K562 treated with DMSO at 1 percent for 12 hours (cell line): ENCODE measurements around the gene GPR42. TPM values are rescaled to one million over a fixed set of nuclear protein-coding genes. Genes with fewer than 3 reads are reported as not detected.

Experiments used
- total RNA-seq: library from RNA; unstranded; fragments of 300-600 nt; gene quantifications from 2 replicates; pipeline ENCODE4 v1.2.3, GENCODE V29; 2022; ENCODE audit not compliant: insufficient read depth

GPR42 gene
- not detected in 2 replicates for total RNA-seq

GRCh38 chr19:35370722-35371121 lies at the start of gene GPR42:
GPR42 (plus strand) TSS chr19:35371068; CDS start chr19:35371360, 292 bp downstream.

GRCh38 chr19:35328851-35329285 lies 42.0 kb upstream of the GPR42 start, which contains the start of gene CD22:
CD22 (plus strand) TSS chr19:35329187; CDS start chr19:35332041, 2,854 bp downstream.

GRCh38 chr19:35347171-35347929 lies 23.5 kb upstream of the GPR42 start, which contains the start of gene FFAR1:
FFAR1 (plus strand) TSS chr19:35347902; CDS start chr19:35351552, 3,650 bp downstream.

GRCh38 chr19:35357867-35358573 lies 12.8 kb upstream of the GPR42 start, which contains the start of gene FFAR3:
FFAR3 (plus strand) TSS chr19:35358460; CDS start chr19:35358891, 431 bp downstream.

Other genes with a start within 250 kb of the GPR42 start
- 0.93 and 1.5 TPM in 2 replicates for gene LGI4, start 236.0 kb upstream of the GPR42 start, total RNA-seq
- not detected in 2 replicates for gene FXYD1, start 232.2 kb upstream of the GPR42 start, total RNA-seq
- not detected in 2 replicates for gene FXYD7, start 227.8 kb upstream of the GPR42 start, total RNA-seq
- gene FXYD5, start 216.3 kb upstream of the GPR42 start, total RNA-seq: 254 and 288 TPM in 2 replicates
- gene FAM187B, start 142.3 kb upstream of the GPR42 start, total RNA-seq: not detected in 2 replicates
- 59.8 and 61.1 TPM in 2 replicates for gene LSR, start 122.1 kb upstream of the GPR42 start, total RNA-seq
- gene USF2, start 102.1 kb upstream of the GPR42 start, total RNA-seq: 126 and 135 TPM in 2 replicates
- not detected in 2 replicates for gene HAMP, start 88.5 kb upstream of the GPR42 start, total RNA-seq
- 0.47 and 3.3 TPM in 2 replicates for gene MAG, start 78.9 kb upstream of the GPR42 start, total RNA-seq
- gene CD22, start 41.9 kb upstream of the GPR42 start, total RNA-seq: 1.4 and 2.2 TPM in 2 replicates
- gene FFAR1, start 23.2 kb upstream of the GPR42 start, total RNA-seq: not detected in 2 replicates
- gene FFAR3, start 12.6 kb upstream of the GPR42 start, total RNA-seq: not detected in 2 replicates
- gene FFAR2, start 77.2 kb downstream of the GPR42 start, total RNA-seq: not detected in 2 replicates
- not detected in 2 replicates for gene KRTDAP, start 119.4 kb downstream of the GPR42 start, total RNA-seq
- gene DMKN, start 142.6 kb downstream of the GPR42 start, total RNA-seq: not detected in 2 replicates
- not detected in 2 replicates for gene SBSN, start 157.2 kb downstream of the GPR42 start, total RNA-seq
- not detected in 2 replicates for gene GAPDHS, start 162.4 kb downstream of the GPR42 start, total RNA-seq
- gene TMEM147, start 174.6 kb downstream of the GPR42 start, total RNA-seq: 104 and 142 TPM in 2 replicates
- gene ATP4A, start 192.6 kb downstream of the GPR42 start, total RNA-seq: not detected in 2 replicates
- gene PMIS2, start 215.1 kb downstream of the GPR42 start, total RNA-seq: not detected in 2 replicates
- 18.2 and 37.8 TPM in 2 replicates for gene HAUS5, start 241.7 kb downstream of the GPR42 start, total RNA-seq